Gastroesophageal sphincter (tissue), 4 donors: ENCODE results near the gene IL36G. TPM values are rescaled to one million over a fixed set of nuclear protein-coding genes. Genes with fewer than 3 reads are reported as not detected.

Source experiments
- ATAC-seq: fragments of 150-250 bp; one replicate; pipeline ENCODE4 v1.9.1; 2016; ENCODE audit warnings: mild to moderate bottlenecking, moderate library complexity
- H3K27ac ChIP-seq, 4 donors: fragments of 200-600 bp; sonication (generic) in 3 of 4; 1 replicate in 3 of 4; 2 replicates in 1 of 4; pipeline ENCODE4 v1.5.1; 2016 to 2019
- H3K27me3 ChIP-seq: fragments of 200-600 bp; sonication (generic); one replicate; pipeline ENCODE4 v1.5.1; 2019
- H3K36me3 ChIP-seq, 2 donors: fragments of 200-600 bp; sonication (generic); one replicate each; pipeline ENCODE4 v1.5.1; 2019; ENCODE audit warnings: control low read depth in 1 of 2
- H3K4me1 ChIP-seq, 3 donors: fragments of 200-600 bp; sonication (generic); 1 replicate in 2 of 3; 2 replicates in 1 of 3; pipeline ENCODE4 v1.5.1; 2016 to 2019; ENCODE audit warnings: control low read depth in 2 of 3
- H3K4me3 ChIP-seq, 2 donors: fragments of 200-600 bp; sonication (generic); one replicate each; pipeline ENCODE4 v1.5.1; 2019; ENCODE audit warnings: mild to moderate bottlenecking in 1 of 2, moderate library complexity in 1 of 2
- H3K9me3 ChIP-seq, 3 donors: fragments of 200-600 bp; sonication (generic); one replicate each; pipeline ENCODE4 v1.5.1; 2017 to 2019; ENCODE audit warnings: control low read depth in 2 of 3
- EP300 ChIP-seq: sonication (generic); formaldehyde crosslinking; IDR thresholded peaks from one replicate; pipeline ENCODE4 v1.6.1; 2017; ENCODE audit warnings: antibody characterized with exemption, mild to moderate bottlenecking
- POLR2A ChIP-seq, 2 donors: fragments of 450-650 bp; IDR thresholded peaks; one replicate each; pipeline ENCODE4 v1.6.1; 2017; ENCODE audit warnings: antibody characterized with exemption in 2 of 2, mild to moderate bottlenecking in 2 of 2, moderate library complexity in 1 of 2
- POLR2AphosphoS5 ChIP-seq: sonication (generic); formaldehyde crosslinking; IDR thresholded peaks from one replicate; pipeline ENCODE4 v1.6.1; 2017; ENCODE audit warnings: antibody characterized with exemption
- WGBS, 2 donors: methylation state at CpG; one replicate each; pipeline ENCODE4 v1.1.5; 2018; ENCODE audit warnings: low coverage in 1 of 2; 5-methylcytosine and 5-hydroxymethylcytosine counted together
- small RNA-seq, 4 donors: library from RNA; depleted of rRNA; stranded (forward); fragments of <200 nt; gene quantifications; one replicate each; pipeline ENCODE3, GENCODE V24; 2016
- total RNA-seq, 4 donors: library from RNA; depleted of rRNA; stranded (reverse); fragments of >200 nt; gene quantifications; one replicate each; pipeline ENCODE4 v1.1.0, GENCODE V29; 2016
- TF ChIP-seq, protein P1 (sequence below), 4 experiments: fragments of 200-600 bp in 2 of 4; fragments of 450-650 bp in 2 of 4; sonication (generic) in 1 of 4; IDR thresholded peaks; one replicate each; pipeline ENCODE4 v1.5.1; 2017 to 2019; ENCODE audit warnings: antibody characterized with exemption in 4 of 4, mild to moderate bottlenecking in 2 of 4, moderate library complexity in 2 of 4

Gene IL36G
- total RNA-seq, 4 donors from 2014 or later = 0.78 to 1.8 TPM; not detected in 2

DNA sequence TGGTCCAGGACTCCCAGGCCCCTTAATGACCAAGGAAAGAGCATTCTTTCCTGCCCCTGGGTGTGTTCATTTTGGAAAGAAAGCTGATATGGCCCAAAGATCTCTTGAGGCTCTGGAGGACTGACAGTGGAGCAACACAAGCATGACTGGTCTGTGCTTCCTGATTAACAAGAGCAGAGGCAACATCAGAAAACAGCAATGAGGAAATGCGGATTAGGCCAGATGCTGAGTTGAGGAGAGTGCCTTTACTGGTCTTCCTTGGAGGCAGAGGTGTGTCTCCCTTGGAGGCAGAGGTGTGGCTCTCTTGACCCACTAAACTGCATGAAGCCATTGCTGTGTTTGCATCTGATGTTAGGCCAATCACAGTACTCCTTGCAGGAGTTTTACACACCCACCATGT, 54.9 kb downstream of the IL36G start:
- no peaks in the 10 kb centered on the region for H3K4me1 ChIP-seq
- TF ChIP-seq, protein P1, sequence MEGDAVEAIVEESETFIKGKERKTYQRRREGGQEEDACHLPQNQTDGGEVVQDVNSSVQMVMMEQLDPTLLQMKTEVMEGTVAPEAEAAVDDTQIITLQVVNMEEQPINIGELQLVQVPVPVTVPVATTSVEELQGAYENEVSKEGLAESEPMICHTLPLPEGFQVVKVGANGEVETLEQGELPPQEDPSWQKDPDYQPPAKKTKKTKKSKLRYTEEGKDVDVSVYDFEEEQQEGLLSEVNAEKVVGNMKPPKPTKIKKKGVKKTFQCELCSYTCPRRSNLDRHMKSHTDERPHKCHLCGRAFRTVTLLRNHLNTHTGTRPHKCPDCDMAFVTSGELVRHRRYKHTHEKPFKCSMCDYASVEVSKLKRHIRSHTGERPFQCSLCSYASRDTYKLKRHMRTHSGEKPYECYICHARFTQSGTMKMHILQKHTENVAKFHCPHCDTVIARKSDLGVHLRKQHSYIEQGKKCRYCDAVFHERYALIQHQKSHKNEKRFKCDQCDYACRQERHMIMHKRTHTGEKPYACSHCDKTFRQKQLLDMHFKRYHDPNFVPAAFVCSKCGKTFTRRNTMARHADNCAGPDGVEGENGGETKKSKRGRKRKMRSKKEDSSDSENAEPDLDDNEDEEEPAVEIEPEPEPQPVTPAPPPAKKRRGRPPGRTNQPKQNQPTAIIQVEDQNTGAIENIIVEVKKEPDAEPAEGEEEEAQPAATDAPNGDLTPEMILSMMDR (IDR thresholded peaks at IDR 0.05) = no peak
- TF ChIP-seq EP300 = no peak
- TF ChIP-seq POLR2A (IDR thresholded peaks at IDR 0.05) = no peak
- TF ChIP-seq POLR2AphosphoS5 = no peak
- no peak for ATAC-seq
- 92 to 100% methylated on average over 1 of the region's 1 CpG for WGBS, 2 donors
- H3K4me3 ChIP-seq = no peak overlapping the region
- no peaks in the 10 kb centered on the region for H3K36me3 ChIP-seq
- H3K27ac ChIP-seq = no peak overlapping the region
- H3K27me3 ChIP-seq = peaks cover 39% of the 10 kb centered on the region
- no peaks in the 10 kb centered on the region for H3K9me3 ChIP-seq

DNA sequence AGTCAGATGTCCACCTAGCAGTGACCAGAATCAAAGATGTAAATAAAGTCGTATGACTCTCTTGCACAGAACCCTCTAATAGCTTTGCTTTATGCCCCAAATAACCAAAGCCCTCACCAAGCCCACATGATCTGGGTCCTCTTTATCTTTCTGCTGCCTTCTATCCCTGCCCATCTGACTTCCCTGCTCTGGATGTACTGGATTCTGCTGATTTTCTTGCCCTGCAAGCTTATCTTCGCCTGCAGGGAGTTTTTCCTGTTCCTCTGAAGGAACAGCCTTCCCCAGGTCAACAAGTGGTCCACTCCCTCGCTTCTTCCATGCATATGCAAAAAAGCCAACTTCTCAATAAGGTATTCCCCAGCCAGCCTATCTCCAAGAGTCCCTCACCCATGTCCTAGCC, 56.2 kb downstream of the IL36G start:
- no peak for ATAC-seq
- TF ChIP-seq POLR2A (IDR thresholded peaks at IDR 0.05) (no peak), POLR2AphosphoS5 (no peak), EP300 (no peak)
- TF ChIP-seq, protein P1 (IDR thresholded peaks at IDR 0.05) = no peak
- Histone ChIP-seq H3K4me1 (no peaks in the 10 kb centered on the region), H3K27ac (no peak overlapping the region), H3K4me3 (no peak overlapping the region), H3K27me3 (peaks cover 30% of the 10 kb centered on the region), H3K36me3 (no peaks in the 10 kb centered on the region), H3K9me3 (no peaks in the 10 kb centered on the region)
- WGBS, 2 donors = 65 to 83% methylated on average over 2 to 3 of the region's 3 CpGs

Small RNAs within 50 kb of the gene (small RNA-seq; reads per million reads assigned to genes)
- gene HMGN2P23 = 0 reads per million in 4 donors

Other genes starting within 250 kb of the IL36G start
- gene CKAP2L, start 213.4 kb upstream of the IL36G start, total RNA-seq = 1 to 10 TPM in 1 of 4 donors, under 1 TPM in 1, not detected in 2; 0.50 to 1.8 TPM
- not detected for gene IL1A, start 193.5 kb upstream of the IL36G start, total RNA-seq
- gene IL1B, start 141.2 kb upstream of the IL36G start, total RNA-seq = 1 to 10 TPM in 2 of 4 donors, not detected in 2; 2.7 to 3.2 TPM
- not detected for gene IL37, start 66.8 kb upstream of the IL36G start, total RNA-seq
- 1 to 10 TPM in 2 of 4 donors, not detected in 2; 1.2 to 9.1 TPM for gene IL36A, start 27.5 kb downstream of the IL36G start, total RNA-seq
- gene IL36B, start 74.9 kb downstream of the IL36G start, total RNA-seq = not detected
- 1 to 10 TPM in 1 of 4 donors, under 1 TPM in 1, not detected in 2; 0.93 to 1.7 TPM for gene IL36RN, start 81.2 kb downstream of the IL36G start, total RNA-seq
- not detected for gene IL1F10, start 90.0 kb downstream of the IL36G start, total RNA-seq
- 10 to 100 TPM in 1 of 4 donors, 1 to 10 TPM in 2, under 1 TPM in 1; 0.46 to 32.9 (median 2.7) TPM for gene IL1RN, start 149.6 kb downstream of the IL36G start, total RNA-seq
- 1 to 10 TPM; 3.0 to 4.4 (median 3.6) TPM for gene PSD4, start 196.0 kb downstream of the IL36G start, total RNA-seq